H9 (cell line): Measurements from ENCODE around the gene KDM4C. TPM values are rescaled to one million over a fixed set of nuclear protein-coding genes. Genes with fewer than 3 reads are reported as not detected.

Experiments used
- DNase-seq: peaks from one replicate; pipeline ENCODE4 v3.0.0-alpha.2; 2017
- H2AFZ ChIP-seq: one replicate; pipeline ENCODE4 v1.6.1; 2013; ENCODE audit warnings: mild to moderate bottlenecking, low read length, control low read depth, moderate library complexity
- H2AK5ac ChIP-seq: 2 replicates; pipeline ENCODE4 v1.6.1; 2013; ENCODE audit warnings: low read length, control low read depth, mixed read lengths; ENCODE audit not compliant: insufficient read length
- H2BK120ac ChIP-seq: one replicate; pipeline ENCODE4 v1.6.1; 2013; ENCODE audit warnings: low read depth, mild to moderate bottlenecking, low read length, control low read depth, inconsistent platforms; ENCODE audit not compliant: poor library complexity, severe bottlenecking
- H2BK12ac ChIP-seq: 2 replicates; pipeline ENCODE4 v1.6.1; 2013; ENCODE audit warnings: low read length, control low read depth, mixed read lengths, low read depth; ENCODE audit not compliant: insufficient read length
- H2BK15ac ChIP-seq: 2 replicates; pipeline ENCODE4 v1.6.1; 2013; ENCODE audit warnings: low read depth, low read length, control low read depth
- H2BK20ac ChIP-seq: one replicate; pipeline ENCODE4 v1.6.1; 2013; ENCODE audit warnings: low read depth, mild to moderate bottlenecking, low read length, control low read depth, inconsistent platforms; ENCODE audit not compliant: poor library complexity, severe bottlenecking
- H2BK5ac ChIP-seq: 2 replicates; pipeline ENCODE4 v1.6.1; 2013; ENCODE audit warnings: low read length, control low read depth, mixed read lengths; ENCODE audit not compliant: insufficient read length
- H3K14ac ChIP-seq: 2 replicates; pipeline ENCODE4 v1.6.1; 2013; ENCODE audit warnings: low read length, control low read depth; ENCODE audit not compliant: insufficient read depth
- H3K18ac ChIP-seq: 2 replicates; pipeline ENCODE4 v1.6.1; 2013; ENCODE audit warnings: low read depth, mild to moderate bottlenecking, mixed read lengths, low read length, control low read depth; ENCODE audit not compliant: insufficient read length
- H3K23ac ChIP-seq: 2 replicates; pipeline ENCODE4 v1.6.1; 2013; ENCODE audit warnings: low read length, control low read depth, mixed read lengths, low read depth; ENCODE audit not compliant: insufficient read length
- H3K23me2 ChIP-seq: 2 replicates; pipeline ENCODE4 v1.6.1; 2013; ENCODE audit warnings: low read depth, mild to moderate bottlenecking, mixed read lengths, low read length, control low read depth; ENCODE audit not compliant: insufficient read length, poor library complexity, severe bottlenecking
- H3K27ac ChIP-seq: 2 replicates; pipeline ENCODE4 v1.5.1; 2013; ENCODE audit warnings: low read length, control low read depth, mixed read lengths, low read depth; ENCODE audit not compliant: insufficient read length
- H3K27me3 ChIP-seq: 2 replicates; pipeline ENCODE4 v1.6.1; 2013; ENCODE audit warnings: low read length, control low read depth, inconsistent platforms; ENCODE audit not compliant: insufficient read depth
- H3K4ac ChIP-seq: 2 replicates; pipeline ENCODE4 v1.6.1; 2013; ENCODE audit warnings: low read depth, mild to moderate bottlenecking, control low read depth, inconsistent platforms, low read length, moderate library complexity
- H3K4me1 ChIP-seq: 2 replicates; pipeline ENCODE4 v1.6.1; 2013; ENCODE audit warnings: low read length, control low read depth, inconsistent platforms; ENCODE audit not compliant: insufficient read depth
- H3K4me2 ChIP-seq: 2 replicates; pipeline ENCODE4 v1.6.1; 2013; ENCODE audit warnings: low read length, control low read depth, mixed read lengths; ENCODE audit not compliant: insufficient read length, insufficient read depth
- H3K56ac ChIP-seq: 2 replicates; pipeline ENCODE4 v1.6.1; 2013; ENCODE audit warnings: low read depth, mild to moderate bottlenecking, mixed read lengths, low read length, control low read depth; ENCODE audit not compliant: insufficient read length
- H3K79me1 ChIP-seq: 2 replicates; pipeline ENCODE4 v1.6.1; 2013; ENCODE audit warnings: low read depth, mild to moderate bottlenecking, moderate library complexity, low read length, control low read depth, inconsistent platforms; ENCODE audit not compliant: insufficient read depth, poor library complexity, severe bottlenecking
- H3K79me2 ChIP-seq: 2 replicates; pipeline ENCODE4 v1.6.1; 2013; ENCODE audit warnings: low read length, control low read depth, inconsistent platforms; ENCODE audit not compliant: insufficient read depth
- H3K9ac ChIP-seq: 2 replicates; pipeline ENCODE4 v1.6.1; 2013; ENCODE audit warnings: low read length, control low read depth, mixed read lengths; ENCODE audit not compliant: insufficient read length; ENCODE audit errors: extremely low read depth
- H3K9me3 ChIP-seq: one replicate; pipeline ENCODE4 v1.6.1; 2013; ENCODE audit warnings: low read depth, low read length, inconsistent platforms; ENCODE audit not compliant: control insufficient read depth
- H3T11ph ChIP-seq: one replicate; pipeline ENCODE4 v1.6.1; 2013; ENCODE audit warnings: mild to moderate bottlenecking, low read length, control low read depth, inconsistent platforms
- H4K20me1 ChIP-seq: one replicate; pipeline ENCODE4 v1.6.1; 2013; ENCODE audit not compliant: control insufficient read depth, insufficient read length, insufficient read depth
- H4K5ac ChIP-seq: 2 replicates; pipeline ENCODE4 v1.6.1; 2013; ENCODE audit warnings: low read depth, mild to moderate bottlenecking, mixed read lengths, low read length, control low read depth; ENCODE audit not compliant: insufficient read length
- H4K8ac ChIP-seq: replicated peaks from 2 replicates; pipeline ENCODE4 v1.6.1; 2013; ENCODE audit warnings: low read length, control low read depth, mixed read lengths, low read depth; ENCODE audit not compliant: insufficient read length
- H4K91ac ChIP-seq: 2 replicates; pipeline ENCODE4 v1.6.1; 2013; ENCODE audit warnings: low read depth, mild to moderate bottlenecking, moderate library complexity, mixed read lengths, low read length, control low read depth; ENCODE audit not compliant: insufficient read length
- H3K27ac Mint-ChIP-seq, 3 experiments: 2 replicates in 2 of 3; 3 replicates in 1 of 3; pipeline ENCODE4 v1.8.0; 2020 to 2021; ENCODE audit warnings: mixed read lengths in 3 of 3, mild to moderate bottlenecking in 1 of 3, moderate library complexity in 1 of 3
- H3K27me3 Mint-ChIP-seq: 2 replicates; pipeline ENCODE4 v1.8.0; 2021; ENCODE audit warnings: low read depth, mild to moderate bottlenecking, moderate library complexity, mixed read lengths
- H3K36me3 Mint-ChIP-seq, 3 experiments: 2 replicates in 2 of 3; 3 replicates in 1 of 3; pipeline ENCODE4 v1.8.0; 2020 to 2021; ENCODE audit warnings: low read depth in 3 of 3, mixed read lengths in 3 of 3; ENCODE audit not compliant: insufficient read depth in 1 of 3
- H3K4me1 Mint-ChIP-seq, 2 experiments: 2 replicates each; pipeline ENCODE4 v1.8.0; 2020; ENCODE audit warnings: mixed read lengths in 2 of 2
- H3K4me3 Mint-ChIP-seq, 2 experiments: 2 replicates in 1 of 2; 3 replicates in 1 of 2; pipeline ENCODE4 v1.8.0; 2020 to 2021; ENCODE audit warnings: mild to moderate bottlenecking in 2 of 2, mixed read lengths in 2 of 2, moderate library complexity in 1 of 2
- H3K9me3 Mint-ChIP-seq, 2 experiments: 2 replicates in 1 of 2; 3 replicates in 1 of 2; pipeline ENCODE4 v1.8.0; 2020; ENCODE audit warnings: mild to moderate bottlenecking in 2 of 2, mixed read lengths in 2 of 2, moderate library complexity in 1 of 2
- CTCF ChIP-seq: fragments of 200-600 bp; sonication (generic); conservative IDR thresholded peaks from 3 replicates; pipeline ENCODE4 v1.8.0; 2021; ENCODE audit warnings: antibody characterized with exemption, mild to moderate bottlenecking
- WGBS: extraction: QIAGEN DNeasy Blood & Tissue Kit; methylation state at CpG from one replicate; pipeline ENCODE4 v1.1.7; 2013; ENCODE audit warnings: missing lambda C conversion rate, low lambda C conversion rate, mixed read lengths; ENCODE audit not compliant: insufficient read length; ENCODE audit errors: extremely low coverage; 5-methylcytosine and 5-hydroxymethylcytosine counted together
- total RNA-seq: library from RNA; stranded (reverse); gene quantifications from 2 replicates; pipeline ENCODE4 v1.2.1, GENCODE V29; 2021

Gene KDM4C
- total RNA-seq, 1 experiment from 2014 or later, result 24.0 TPM

- Histone ChIP-seq H3K27ac (no peak overlapping the region), H2AK5ac (no peak overlapping the region), H2AFZ (no peak overlapping the region), H3K79me2 (0 out of 2 replicates have a peak, but pooled peaks cover 2% of the 10 kb centered on the region), H3K4me2 (no peak overlapping the region), H2BK5ac (no peak overlapping the region), H3K18ac (no peak overlapping the region), H3K9me3 (no peaks in the 10 kb centered on the region), H3K56ac (no peak overlapping the region), H3K27me3 (no peaks in the 10 kb centered on the region), H2BK15ac (no peak overlapping the region), H4K20me1 (no peaks in the 10 kb centered on the region), H3T11ph (no peak overlapping the region), H3K4me1 (peaks cover 4% of the 10 kb centered on the region; the same call in 1 of the 2 replicates), H4K5ac (no peak overlapping the region), H2BK12ac (no peak overlapping the region), H3K79me1 (no peaks in the 10 kb centered on the region), H4K8ac (no peak overlapping the region), H3K23me2 (no peaks in the 10 kb centered on the region), H2BK120ac (no peak overlapping the region), H2BK20ac (no peak overlapping the region), H3K9ac (no peak overlapping the region), H3K23ac (no peak overlapping the region), H3K14ac (no peak overlapping the region), H4K91ac (no peak overlapping the region), H3K4ac (no peak overlapping the region)
- no peak for DNase-seq
- peaks cover 3 to 7% of the 10 kb centered on the region in 2 experiments; a peak in 4 of 5 replicates for H3K9me3 Mint-ChIP-seq
- no peak overlapping the region for H3K4me3 Mint-ChIP-seq
- peaks cover 19 to 28% (median 23%) of the 10 kb centered on the region in 3 experiments for H3K36me3 Mint-ChIP-seq
- TF ChIP-seq CTCF, result peak; percentile 28; the same call in 1 of the 3 replicates
- no CpG with 5 or more reads among the region's 2 CpGs for WGBS
- H3K27ac Mint-ChIP-seq, result peak overlapping the region in 1 of 3 experiments; percentile 39; a peak in 3 of 7 replicates
- H3K27me3 Mint-ChIP-seq, result no peaks in the 10 kb centered on the region
- peaks cover 10 to 15% of the 10 kb centered on the region in 2 experiments for H3K4me1 Mint-ChIP-seq
Observed at GRCh38 chr9:6829027-6829426, 71.3 kb downstream of the KDM4C start.
